GM20000 (cell line): ENCODE results near the gene USP43.
"Not testable (repeated sequence)": the region's sequence is repeated elsewhere in the genome, so short reads cannot be mapped to it uniquely, and the experiment has no call there.

Experiments used
- DNase-seq: peaks from one replicate; pipeline ENCODE4 v3.0.0; 2012; ENCODE audit warnings: low spot score
- TF ChIP-seq, protein P1 (sequence below): IDR thresholded peaks from 2 replicates; pipeline ENCODE4 v1.5.1; 2012; ENCODE audit warnings: mild to moderate bottlenecking, control low read depth; ENCODE audit errors: extremely low read depth, missing control alignments

Gene USP43

DNA sequence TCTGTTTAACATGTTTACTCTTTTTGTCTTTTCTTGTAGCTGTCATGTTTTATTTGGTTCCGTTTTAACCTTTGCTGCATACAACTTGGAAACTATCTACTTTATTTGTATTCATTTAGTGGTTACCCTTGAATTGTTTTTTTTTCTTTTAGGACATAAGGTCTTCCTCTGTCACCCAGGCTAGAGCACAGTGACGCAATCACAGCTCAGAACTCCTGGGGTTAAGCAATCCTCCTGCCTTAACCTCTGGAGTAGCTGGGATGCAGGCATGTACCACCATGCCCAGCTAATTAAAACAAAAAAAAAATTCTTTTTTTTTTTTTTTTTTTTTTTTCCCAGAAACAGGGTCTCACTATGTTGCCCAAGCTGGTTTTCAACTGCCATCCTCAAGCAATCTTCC lies 29.8 kb upstream of the USP43 start:
- TF ChIP-seq, protein P1, sequence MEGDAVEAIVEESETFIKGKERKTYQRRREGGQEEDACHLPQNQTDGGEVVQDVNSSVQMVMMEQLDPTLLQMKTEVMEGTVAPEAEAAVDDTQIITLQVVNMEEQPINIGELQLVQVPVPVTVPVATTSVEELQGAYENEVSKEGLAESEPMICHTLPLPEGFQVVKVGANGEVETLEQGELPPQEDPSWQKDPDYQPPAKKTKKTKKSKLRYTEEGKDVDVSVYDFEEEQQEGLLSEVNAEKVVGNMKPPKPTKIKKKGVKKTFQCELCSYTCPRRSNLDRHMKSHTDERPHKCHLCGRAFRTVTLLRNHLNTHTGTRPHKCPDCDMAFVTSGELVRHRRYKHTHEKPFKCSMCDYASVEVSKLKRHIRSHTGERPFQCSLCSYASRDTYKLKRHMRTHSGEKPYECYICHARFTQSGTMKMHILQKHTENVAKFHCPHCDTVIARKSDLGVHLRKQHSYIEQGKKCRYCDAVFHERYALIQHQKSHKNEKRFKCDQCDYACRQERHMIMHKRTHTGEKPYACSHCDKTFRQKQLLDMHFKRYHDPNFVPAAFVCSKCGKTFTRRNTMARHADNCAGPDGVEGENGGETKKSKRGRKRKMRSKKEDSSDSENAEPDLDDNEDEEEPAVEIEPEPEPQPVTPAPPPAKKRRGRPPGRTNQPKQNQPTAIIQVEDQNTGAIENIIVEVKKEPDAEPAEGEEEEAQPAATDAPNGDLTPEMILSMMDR = no peak
- no peak for DNase-seq

DNA sequence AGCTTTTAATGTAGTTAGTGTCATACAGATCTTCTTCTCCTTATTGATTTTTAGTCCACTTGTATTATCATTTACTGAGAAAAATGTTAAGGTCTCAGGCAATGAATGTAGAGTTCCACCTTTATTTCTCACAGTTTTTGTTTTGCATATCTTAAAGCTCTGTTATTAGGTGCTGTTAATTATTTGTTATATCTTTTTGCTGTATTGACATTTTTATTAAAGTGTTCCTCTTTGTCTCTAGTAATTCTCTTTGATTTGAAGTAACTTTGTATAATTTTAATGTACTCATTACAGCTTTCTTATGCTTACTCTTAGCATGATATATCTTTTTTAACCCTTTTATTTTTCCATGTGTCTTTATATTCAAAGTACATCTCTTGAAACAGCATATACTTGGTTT lies 22.4 kb upstream of the USP43 start:
- no peak for DNase-seq
- TF ChIP-seq, protein P1 = no peak

DNA sequence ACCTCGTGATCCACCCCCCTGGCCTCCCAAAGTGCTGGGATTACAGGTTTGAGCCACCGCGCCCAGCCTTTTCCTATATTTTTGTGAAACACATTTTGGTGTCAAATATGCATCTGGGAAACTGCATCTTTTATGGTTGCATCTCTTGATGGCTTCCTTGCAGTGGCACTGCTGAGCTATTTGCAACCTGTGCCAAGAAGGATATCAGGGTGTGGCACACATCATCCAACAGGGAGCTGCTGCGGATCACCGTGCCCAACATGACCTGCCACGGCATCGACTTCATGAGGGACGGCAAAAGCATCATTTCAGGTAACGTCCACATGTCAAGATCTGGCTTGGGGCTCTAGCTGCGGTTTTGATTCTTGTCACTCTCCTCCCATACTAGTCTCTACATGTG lies 16.8 kb upstream of the USP43 start:
- no peak for DNase-seq
- TF ChIP-seq, protein P1 = no peak

DNA sequence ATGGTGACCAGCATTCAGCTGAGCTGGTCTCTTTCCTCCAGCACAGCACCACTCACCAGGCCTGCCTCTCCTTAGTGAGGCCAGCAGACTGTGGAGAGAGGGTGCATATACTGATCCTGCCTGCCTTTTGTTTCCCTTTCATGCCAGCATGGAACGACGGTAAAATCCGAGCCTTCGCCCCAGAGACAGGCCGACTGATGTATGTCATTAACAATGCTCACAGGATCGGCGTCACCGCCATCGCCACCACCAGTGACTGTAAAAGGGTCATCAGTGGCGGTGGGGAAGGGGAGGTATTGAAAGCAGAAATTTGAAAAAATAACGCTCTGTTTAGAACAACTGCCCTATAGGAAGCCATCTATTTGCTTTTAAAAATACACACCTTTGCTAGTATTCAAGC lies 12.6 kb upstream of the USP43 start:
- TF ChIP-seq, protein P1 = no peak
- DNase-seq = no peak

DNA sequence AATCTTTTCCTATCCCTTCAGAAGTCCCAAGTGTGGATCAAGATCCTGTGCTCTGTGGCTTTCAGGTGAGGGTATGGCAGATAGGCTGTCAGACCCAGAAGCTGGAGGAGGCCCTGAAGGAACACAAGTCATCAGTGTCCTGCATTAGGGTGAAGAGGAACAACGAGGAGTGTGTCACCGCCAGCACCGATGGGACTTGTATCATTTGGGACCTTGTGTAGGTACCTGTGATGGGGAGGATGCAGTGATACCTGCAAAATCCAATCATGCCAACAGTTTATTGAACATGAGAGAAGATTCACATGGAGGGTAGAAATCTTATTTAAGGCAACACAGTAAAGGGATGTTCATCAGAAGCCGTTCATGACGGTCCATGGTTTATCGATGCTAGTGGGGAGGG lies 10.0 kb upstream of the USP43 start:
- TF ChIP-seq, protein P1 = no peak
- DNase-seq = no peak

DNA sequence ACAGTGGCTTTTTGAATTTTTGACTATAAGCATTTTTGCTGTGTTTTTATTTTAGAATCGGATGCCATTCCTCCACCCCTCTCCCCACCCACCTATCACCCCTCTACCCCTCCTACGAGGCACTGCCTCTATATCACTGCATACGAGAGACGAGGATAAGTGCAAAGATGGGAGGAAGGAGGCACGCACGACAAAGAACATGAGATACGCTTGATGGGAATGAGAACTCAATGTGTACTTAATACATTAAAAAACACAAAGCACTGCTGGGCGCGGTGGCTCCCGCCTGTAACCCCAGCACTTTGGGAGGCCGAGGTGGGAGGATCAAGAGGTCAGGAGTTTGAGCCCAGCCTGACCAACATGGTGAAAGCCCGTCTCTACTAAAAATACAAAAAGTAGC lies 8.8 kb upstream of the USP43 start:
- DNase-seq = no peak
- TF ChIP-seq, protein P1 = no peak

DNA sequence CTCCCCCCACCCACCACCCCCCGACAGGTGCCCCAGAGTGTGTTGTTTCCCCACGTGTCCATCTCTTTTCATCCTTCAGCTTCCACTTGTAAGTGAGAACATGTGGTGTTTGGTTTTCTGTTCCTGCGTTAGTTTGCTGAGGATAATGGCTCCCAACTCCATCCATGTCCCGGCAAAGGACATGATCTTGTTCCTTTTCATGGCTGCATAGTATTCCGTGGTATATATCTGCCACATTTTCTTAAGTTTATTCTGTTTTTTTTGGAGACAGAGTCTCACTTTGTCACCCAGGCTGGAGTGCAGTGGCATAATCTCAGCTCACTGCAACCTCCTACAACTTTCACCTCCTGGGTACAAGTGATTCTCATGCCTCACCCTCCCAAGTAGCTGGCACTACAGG lies 4.9 kb upstream of the USP43 start:
- not testable (repeated sequence) for DNase-seq

DNA sequence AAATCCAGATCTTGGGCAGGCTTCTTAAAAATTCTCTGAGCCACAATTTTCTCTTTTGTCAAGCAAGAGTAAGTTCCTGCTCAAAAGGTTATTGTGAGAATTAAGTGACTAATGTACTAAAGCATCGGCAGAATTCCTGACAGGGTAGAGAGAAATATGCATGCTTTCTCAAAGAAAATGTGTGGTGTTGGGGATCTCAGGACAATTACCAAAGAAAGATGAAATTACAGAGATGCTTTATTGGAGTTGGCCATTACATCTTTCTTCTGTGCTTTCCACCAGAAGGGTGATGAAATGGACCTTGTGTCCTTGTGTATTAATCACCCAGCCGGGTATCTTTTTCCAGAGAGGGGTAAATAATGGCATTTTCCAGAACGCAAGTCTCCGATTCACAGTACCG lies 1.7 kb upstream of the USP43 start:
- DNase-seq = no peak
- TF ChIP-seq, protein P1 = no peak
